HepG2 (cell line): ENCODE results near the gene BBS9. TPM values are rescaled to one million over a fixed set of nuclear protein-coding genes. Genes with fewer than 3 reads are reported as not detected.

Source experiments
- ATAC-seq: fragments of 200-7000 bp; cut with Tn5 transposase; 3 replicates; pipeline ENCODE4 v1.9.1; 2020; ENCODE audit warnings: mild to moderate bottlenecking, moderate library complexity
- BruUV-seq: library from RNA; stranded (reverse); fragments of 400-500 nt; replicated peaks from 2 replicates; lab custom pipeline; 2021; lab: Mats Ljungman, UMichigan
- CTCF ChIA-PET: fragments of 300-600 bp; formaldehyde crosslinking; extraction: SDS; loops from one replicate; lab custom pipeline; 2021; ENCODE audit warnings: low total read pairs, inconsistent platforms, low intra/inter-chr PET ratio; lab: Yijun Ruan, JAX
- POLR2A ChIA-PET: fragments of 350-600 bp; sonication (Branson Sonifier 250); formaldehyde crosslinking; loops from one replicate; lab custom pipeline; 2020; ENCODE audit warnings: antibody characterized with exemption, inconsistent platforms; lab: Yijun Ruan, JAX
- DNase-seq: peaks from one replicate; pipeline ENCODE4 v3.0.0-alpha.2; 2015; ENCODE audit warnings: low spot score
- FAIRE-seq: peaks from 3 replicates; lab custom pipeline; 2011; peaks lifted over from hg19 to GRCh38; lab: Jason Lieb, UNC
- H2AFZ ChIP-seq: one replicate; pipeline ENCODE4 v1.6.1; 2011; ENCODE audit warnings: low read length, inconsistent platforms
- H3K27ac ChIP-seq: fragments of 300-600 bp; 3 replicates; pipeline ENCODE4 v1.8.0; 2011; ENCODE audit warnings: mixed run types, mild to moderate bottlenecking, mixed read lengths, low read length, inconsistent platforms; ENCODE audit not compliant: insufficient read depth; ENCODE audit errors: extremely low read length
- H3K27me3 ChIP-seq, 2 experiments: fragments of 200-600 bp in 1 of 2; 2 replicates in 1 of 2; 3 replicates in 1 of 2; pipeline versions ENCODE4 v1.6.0 to v1.8.0; 2011; ENCODE audit warnings: low read length in 2 of 2, mild to moderate bottlenecking in 2 of 2, moderate library complexity in 2 of 2, inconsistent platforms in 1 of 2; ENCODE audit not compliant: insufficient read depth in 2 of 2, control insufficient read depth in 1 of 2
- H3K36me3 ChIP-seq, 2 experiments: fragments of 200-600 bp in 1 of 2; replicated peaks in 1 of 2; 2 replicates in 1 of 2; 3 replicates in 1 of 2; pipeline versions ENCODE4 v1.5.1 to v1.8.0; 2011; ENCODE audit warnings: low read length in 2 of 2, inconsistent platforms in 1 of 2; ENCODE audit not compliant: insufficient read depth in 2 of 2, control insufficient read depth in 1 of 2
- H3K4me1 ChIP-seq: 2 replicates; pipeline ENCODE4 v1.5.1; 2012; ENCODE audit warnings: low read length, inconsistent platforms; ENCODE audit not compliant: insufficient read depth
- H3K4me2 ChIP-seq: 2 replicates; pipeline ENCODE4 v1.6.0; 2011; ENCODE audit warnings: low read depth, low read length, inconsistent platforms
- H3K4me3 ChIP-seq, 3 experiments: fragments of 200-600 bp in 1 of 3; sonication (generic), shearing (Covaris generic) in 1 of 3; replicated peaks in 1 of 3; 2 replicates each; pipeline ENCODE4 v1.5.1; 2011 to 2016; ENCODE audit warnings: low read length in 3 of 3, inconsistent platforms in 2 of 3, low read depth in 2 of 3, mild to moderate bottlenecking in 2 of 3, control low read depth in 1 of 3, mixed read lengths in 1 of 3; ENCODE audit not compliant: insufficient read depth in 1 of 3
- H3K79me2 ChIP-seq: one replicate; pipeline ENCODE4 v1.6.1; 2011; ENCODE audit warnings: low read length, inconsistent platforms; ENCODE audit not compliant: insufficient read depth
- H3K9ac ChIP-seq: 2 replicates; pipeline ENCODE4 v1.6.0; 2011; ENCODE audit warnings: mild to moderate bottlenecking, low read depth, low read length, inconsistent platforms; ENCODE audit not compliant: insufficient read depth
- H3K9me3 ChIP-seq: 2 replicates; pipeline ENCODE4 v1.5.1; 2012; ENCODE audit warnings: mild to moderate bottlenecking, low read length
- H4K20me1 ChIP-seq: 2 replicates; pipeline ENCODE4 v1.6.0; 2011; ENCODE audit warnings: inconsistent platforms, mild to moderate bottlenecking, low read length, moderate library complexity; ENCODE audit not compliant: insufficient read depth
- CREB1 ChIP-seq, 2 experiments: fragments of 450-650 bp in 1 of 2; IDR thresholded peaks; 2 replicates each; pipeline ENCODE4 v1.6.1; 2016 to 2017; ENCODE audit warnings: control low read depth in 1 of 2, mild to moderate bottlenecking in 1 of 2, missing compliant biosample characterization in 1 of 2, missing genetic modification characterization in 1 of 2
- DNMT1 ChIP-seq: sonication (generic); formaldehyde crosslinking; IDR thresholded peaks from 2 replicates; pipeline ENCODE4 v1.5.1; 2020; ENCODE audit warnings: mild to moderate bottlenecking, missing genetic modification reagents
- GATA4 ChIP-seq: sonication (generic); IDR thresholded peaks from 2 replicates; pipeline ENCODE4 v1.6.1; 2016; ENCODE audit warnings: antibody characterized with exemption, low read depth, borderline replicate concordance
- IKZF1 ChIP-seq: fragments of 450-650 bp; IDR thresholded peaks from 2 replicates; pipeline ENCODE4 v1.7.1; 2016
- PHF21A ChIP-seq: sonication (generic); formaldehyde crosslinking; IDR thresholded peaks from 2 replicates; pipeline ENCODE4 v1.5.0; 2020; ENCODE audit warnings: mild to moderate bottlenecking, missing genetic modification reagents
- RFX5 ChIP-seq: IDR thresholded peaks from 2 replicates; pipeline ENCODE4 v1.6.1; 2011; ENCODE audit warnings: low read depth, low read length, improper control_type of control experiment
- ZNF510 ChIP-seq: sonication (generic); formaldehyde crosslinking; IDR thresholded peaks from 2 replicates; pipeline ENCODE4 v1.4.0; 2020; ENCODE audit warnings: low read depth, mild to moderate bottlenecking, missing genetic modification reagents
- ZNF747 ChIP-seq: sonication (generic); formaldehyde crosslinking; IDR thresholded peaks from 2 replicates; pipeline ENCODE4 v1.8.1; 2023; ENCODE audit warnings: missing genetic modification reagents, mild to moderate bottlenecking, borderline replicate concordance
- WGBS: methylation state at CpG from one replicate; pipeline ENCODE4 v1.1.6; 2017; ENCODE audit warnings: low lambda C conversion rate; 5-methylcytosine and 5-hydroxymethylcytosine counted together
- in situ Hi-C: cut with HindIII; loops from 2 replicates; pipeline ENCODE4 v1.10.0; 2017; ENCODE audit warnings: low pct_unique_long_range_greater_than_20kb; ENCODE audit not compliant: extremely low pct_ligation_motif_present
- intact Hi-C: fragments of 100-400 bp; cut with micrococcal nuclease; formaldehyde crosslinking; loops from one replicate; pipeline ENCODE4 v1.10.0; 2022; ENCODE audit not compliant: unreplicated experiment
- polyA plus RNA-seq, 8 experiments: library from polyadenylated mRNA; depleted of rRNA in 3 of 8; stranded (reverse) in 7 of 8; unstranded in 1 of 8; fragments of >200 nt; fragmentation: Illumina TruSeq in 4 of 8; extraction: Trizol in 4 of 8; gene quantifications; 2 replicates each; pipeline versions ENCODE4 v1.2.1 to v1.2.3, GENCODE V29; 2011 to 2016; ENCODE audit warnings: low read depth in 4 of 8, missing spikeins in 1 of 8, mixed read lengths in 1 of 8; ENCODE audit not compliant: insufficient read depth in 1 of 8
- total RNA-seq, 5 experiments: library from RNA; depleted of rRNA; stranded (reverse); fragments of >200 nt; fragmentation: Illumina TruSeq; extraction: Trizol; gene quantifications; 2 replicates each; pipeline ENCODE4 v1.2.3, GENCODE V29; 2016; ENCODE audit warnings: low read depth in 1 of 5

BBS9 gene
- total and polyA plus RNA-seq, 2 of the 13 experiments (the other 11 are each of a cell fraction or from before 2014, with no cell fraction given) = 5.1 to 7.8 TPM

GRCh38 chr7:33220231-33220630 is 90.9 kb downstream of the BBS9 start (continued):
- TF ChIP-seq IKZF1 = no peak
- no peak for TF ChIP-seq DNMT1 (CRISPR knock-in tag)
- no peak for TF ChIP-seq CREB1 (IDR thresholded peaks at IDR 0.05)
- 0 out of 2 replicates have a peak, but pooled peaks have one; percentile 28 for TF ChIP-seq CREB1 (CRISPR knock-in tag; IDR thresholded peaks at IDR 0.05)
- TF ChIP-seq ZNF510 = no peak
- no peak for TF ChIP-seq ZNF747 (CRISPR knock-in tag)
- TF ChIP-seq PHF21A (CRISPR knock-in tag) = no peak

GRCh38 chr7:33221390-33221789 is 92.0 kb downstream of the BBS9 start:
- no peaks in the 10 kb centered on the region for H3K9me3 ChIP-seq
- no peaks in the 10 kb centered on the region for H3K79me2 ChIP-seq
- no TSS peak for BruUV-seq
- FAIRE-seq = no peak
- H3K4me3 ChIP-seq = no peak overlapping the region
- in situ Hi-C loops (no loop called here), intact Hi-C loops (no loop called here)
- H3K9ac ChIP-seq = no peak overlapping the region
- no peak for ATAC-seq
- ChIA-PET CTCF (no interaction called here), POLR2A (no interaction called here)
- DNase-seq = no peak
- H3K27ac ChIP-seq = no peak overlapping the region
- H4K20me1 ChIP-seq = no peaks in the 10 kb centered on the region
- no peak for TF ChIP-seq GATA4
- TF ChIP-seq RFX5 = peak; percentile 55; the same call in 1 of the 2 replicates
- H3K36me3 ChIP-seq = no peaks in the 10 kb centered on the region
- H2AFZ ChIP-seq = no peak overlapping the region
- H3K4me2 ChIP-seq = no peak overlapping the region
- no peaks in the 10 kb centered on the region for H3K27me3 ChIP-seq
- WGBS = 100% methylated on average over 1 of the region's 1 CpG
- H3K4me1 ChIP-seq = peaks cover 47% of the 10 kb centered on the region
